RCC 7860 (cell line): ENCODE measurements around the gene CASKIN2.
A peak's percentile ranks its signal among the peaks of the same experiment; 100 is the strongest.
"Not testable (repeated sequence)": the region's sequence is repeated elsewhere in the genome, so short reads cannot be mapped to it uniquely, and the experiment has no call there.

Experiments
- DNase-seq: peaks from one replicate; pipeline ENCODE4 v3.0.0-alpha.2; 2015; ENCODE audit warnings: low spot score
- FAIRE-seq: peaks from 2 replicates; lab custom pipeline; 2012; peaks lifted over from hg19 to GRCh38; lab: Jason Lieb, UNC

Gene CASKIN2

DNA sequence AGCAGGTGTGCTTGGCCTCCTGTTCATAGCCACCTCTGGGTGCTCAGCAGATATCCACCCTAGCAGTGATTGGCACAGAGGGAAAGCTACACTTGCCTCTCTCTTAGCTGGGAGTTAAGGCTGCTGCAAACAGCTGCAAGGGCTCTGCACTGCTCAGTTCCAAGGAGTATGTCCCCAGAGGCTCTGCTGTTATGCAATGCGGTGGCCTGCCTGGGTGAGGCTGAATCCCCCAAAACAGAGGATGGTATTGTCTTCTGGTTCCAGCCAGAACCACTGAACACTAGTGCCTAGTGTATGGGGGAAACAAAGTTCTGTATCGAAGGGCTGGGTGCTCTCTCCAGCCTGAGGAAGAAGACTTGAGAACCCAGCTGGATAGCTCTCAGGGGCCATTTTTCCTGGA is 42.1 kb downstream of the CASKIN2 start:
- DNase-seq: no peak
- FAIRE-seq: no peak

DNA sequence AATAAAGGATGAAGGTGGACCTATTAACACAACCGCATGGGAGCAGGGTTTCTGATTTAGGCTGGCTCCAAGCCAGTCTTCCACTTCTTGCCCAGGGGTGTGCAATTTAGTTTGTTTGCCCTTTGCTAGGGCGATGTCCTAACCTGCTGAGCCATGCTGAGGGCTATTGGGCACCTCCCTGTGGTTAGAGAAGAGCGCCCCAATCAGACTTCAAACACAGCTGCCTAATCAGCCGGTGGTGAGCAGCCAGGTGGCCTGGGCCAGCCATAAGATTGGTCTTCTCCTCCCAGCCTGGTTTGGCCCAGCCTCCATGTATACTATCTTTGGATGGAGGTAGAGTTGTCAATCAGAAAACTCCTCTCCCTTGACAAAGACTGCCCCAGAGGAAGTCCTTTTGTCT is 43.2 kb downstream of the CASKIN2 start:
- no peak for DNase-seq
- FAIRE-seq: no peak

DNA sequence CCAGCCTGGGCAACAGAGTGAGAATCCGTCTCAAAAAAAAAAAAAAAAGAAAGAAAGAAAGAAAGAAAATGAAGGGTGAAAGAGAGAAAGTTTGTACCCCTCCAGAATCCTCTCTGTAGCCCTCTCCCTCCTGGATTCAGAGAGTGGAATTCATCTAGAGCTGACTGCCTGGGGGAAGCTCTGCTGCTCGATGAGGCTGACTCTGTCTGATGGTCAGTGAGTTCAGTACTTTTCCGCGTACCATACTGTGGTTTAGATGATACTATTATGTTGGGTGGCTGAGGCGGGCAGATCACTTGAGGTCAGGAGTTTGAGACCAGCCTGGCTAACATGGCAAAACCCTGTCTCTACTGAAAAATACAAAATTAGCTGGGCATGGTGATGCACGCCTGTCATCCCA is 44.1 kb downstream of the CASKIN2 start:
- no peak for FAIRE-seq
- DNase-seq: no peak

DNA sequence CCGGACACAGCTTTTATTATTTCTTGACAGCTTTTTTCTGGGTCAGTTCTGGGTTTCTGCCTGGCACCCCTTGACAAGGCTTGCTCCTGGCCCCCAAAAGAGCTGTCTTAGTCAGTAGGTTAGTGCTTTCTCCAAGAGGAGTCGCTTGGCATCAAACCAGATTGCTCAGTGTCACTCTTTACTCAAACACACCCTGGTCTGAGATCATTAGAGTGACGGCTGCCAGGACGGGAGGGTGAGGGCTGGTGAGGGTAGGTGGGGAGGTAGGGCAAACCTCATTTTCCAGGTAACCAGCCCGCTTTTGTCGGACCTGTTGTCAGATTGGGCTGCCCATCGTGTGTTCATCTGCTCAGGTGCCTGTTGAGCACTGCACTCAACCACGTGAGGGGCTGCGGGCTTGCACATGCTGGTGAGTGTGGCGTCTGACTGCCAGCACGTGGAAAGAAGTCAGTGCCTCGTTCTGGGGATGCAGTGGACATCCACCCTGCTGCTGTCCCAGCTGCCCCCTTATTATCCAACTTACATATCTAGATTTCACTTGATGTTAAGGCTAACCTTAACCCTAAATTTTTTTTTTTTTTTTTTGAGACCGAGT is 46.5 kb downstream of the CASKIN2 start:
- FAIRE-seq: no peak

DNA sequence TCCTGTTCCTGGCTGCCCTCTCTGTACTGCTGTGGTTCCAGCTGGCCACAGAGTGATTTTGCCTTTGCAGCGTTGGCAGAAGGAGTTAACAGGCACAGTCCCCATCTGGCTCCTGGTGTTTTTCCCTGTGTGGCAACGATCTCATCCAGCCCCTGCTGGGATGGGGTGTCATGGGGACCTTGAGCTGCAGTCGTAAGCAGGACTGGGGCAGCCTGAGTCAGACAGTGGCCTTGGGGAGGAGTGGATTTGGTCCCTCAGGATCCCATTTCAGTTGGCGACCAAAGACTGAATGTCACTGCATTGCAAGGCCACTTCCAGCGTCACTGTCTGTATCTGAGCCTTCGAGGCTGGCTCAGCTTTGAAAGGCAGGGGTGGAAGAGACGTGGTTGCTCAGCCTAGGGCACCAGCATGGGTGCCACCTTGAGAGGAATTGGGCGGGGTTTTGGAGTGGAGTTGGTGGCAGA is 47.0 kb downstream of the CASKIN2 start:
- DNase-seq (no peak), FAIRE-seq (no peak)

More for the DNA sequence above, 46.5 kb downstream of the CASKIN2 start:
- DNase-seq: no peak

DNA sequence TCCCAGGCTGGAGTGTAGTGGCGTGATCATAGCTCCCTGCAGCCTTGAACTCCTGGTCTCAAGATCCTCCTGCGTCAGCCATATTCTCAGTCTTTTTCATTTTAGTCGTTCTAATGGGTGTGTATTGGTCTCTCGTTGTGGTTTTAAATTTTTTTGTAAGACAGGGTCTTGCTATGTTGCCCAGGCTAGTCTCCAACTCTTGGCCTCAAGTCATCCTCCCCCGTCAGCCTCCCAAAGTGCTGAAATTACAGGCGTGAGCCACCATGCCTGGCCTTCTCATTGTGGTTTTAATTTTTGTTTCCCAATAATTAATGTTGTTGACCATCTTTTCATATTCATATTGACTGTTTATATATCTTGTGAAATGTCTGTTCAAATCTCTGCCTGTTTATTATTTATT is 50.3 kb downstream of the CASKIN2 start:
- DNase-seq: no peak
- no peak for FAIRE-seq

DNA sequence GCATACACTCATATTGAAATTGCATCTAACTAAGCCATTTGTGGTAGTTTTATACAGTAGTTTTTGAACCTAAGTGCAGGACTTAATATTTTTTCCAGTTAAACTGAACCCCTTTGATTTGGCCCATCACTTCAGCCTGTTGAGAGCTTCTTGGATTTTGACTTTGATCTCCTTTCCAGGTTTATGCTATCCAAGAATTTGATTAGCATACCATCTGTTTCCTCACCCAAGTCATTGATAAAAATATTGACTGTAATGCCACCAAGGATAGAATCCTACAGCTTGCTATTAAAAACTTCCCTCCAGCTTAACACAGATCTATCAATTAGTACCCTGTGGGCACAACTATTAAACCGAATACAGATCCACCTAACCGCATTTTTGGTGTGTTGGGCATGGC is 51.7 kb downstream of the CASKIN2 start:
- no peak for DNase-seq
- no peak for FAIRE-seq

DNA sequence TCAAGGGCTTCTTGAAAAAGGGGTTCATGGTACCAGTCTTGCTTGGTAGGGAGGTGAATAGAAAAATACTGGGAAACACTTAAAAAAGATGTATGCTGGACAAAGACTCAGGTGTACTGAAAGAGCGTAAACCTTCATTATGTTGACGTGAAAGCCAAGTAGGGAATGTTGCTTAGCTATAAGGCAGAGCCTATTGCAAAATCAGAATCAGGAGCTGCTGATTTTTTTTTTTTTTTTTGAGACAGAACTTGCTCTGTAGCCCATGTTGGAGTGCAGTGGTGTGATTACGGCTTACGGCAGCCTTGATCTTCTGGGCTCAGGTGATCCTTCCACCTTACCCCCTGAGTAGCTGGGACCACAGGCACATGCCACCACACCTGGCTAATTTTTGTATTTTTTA is 55.0 kb downstream of the CASKIN2 start:
- DNase-seq (no peak), FAIRE-seq (no peak)

DNA sequence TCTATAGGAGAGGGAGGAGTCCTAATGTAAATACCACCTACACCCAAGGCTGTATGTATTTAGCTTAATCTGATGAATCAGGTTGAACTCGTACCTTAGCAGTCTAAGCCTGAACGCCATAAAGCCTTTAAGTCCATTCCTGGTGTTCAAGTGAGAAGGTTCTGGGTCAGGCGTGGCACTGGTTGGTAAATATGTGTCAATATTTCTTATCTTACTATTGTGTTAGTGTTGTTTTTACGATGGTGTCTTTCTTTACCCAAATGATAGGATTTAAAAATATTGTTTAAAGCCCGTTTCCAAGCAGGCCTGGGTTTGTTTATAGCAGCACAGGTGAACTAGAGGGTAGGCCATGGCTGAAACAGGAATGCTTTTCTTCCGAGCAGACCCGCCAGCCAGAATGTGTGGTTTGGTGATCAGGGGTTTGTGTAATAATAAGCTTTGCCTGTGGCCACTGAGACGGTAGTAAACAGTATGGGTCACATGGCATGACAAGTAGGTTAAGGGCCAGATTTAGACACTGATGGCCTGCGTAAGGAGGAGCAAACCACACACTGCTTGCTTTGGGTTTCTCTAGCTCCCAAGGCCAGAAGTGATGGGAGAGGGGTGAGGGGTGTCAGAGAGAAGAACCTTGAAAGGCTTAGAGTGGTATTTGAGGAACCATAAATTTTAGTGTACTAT is 55.6 kb downstream of the CASKIN2 start:
- DNase-seq (no peak), FAIRE-seq (no peak)

DNA sequence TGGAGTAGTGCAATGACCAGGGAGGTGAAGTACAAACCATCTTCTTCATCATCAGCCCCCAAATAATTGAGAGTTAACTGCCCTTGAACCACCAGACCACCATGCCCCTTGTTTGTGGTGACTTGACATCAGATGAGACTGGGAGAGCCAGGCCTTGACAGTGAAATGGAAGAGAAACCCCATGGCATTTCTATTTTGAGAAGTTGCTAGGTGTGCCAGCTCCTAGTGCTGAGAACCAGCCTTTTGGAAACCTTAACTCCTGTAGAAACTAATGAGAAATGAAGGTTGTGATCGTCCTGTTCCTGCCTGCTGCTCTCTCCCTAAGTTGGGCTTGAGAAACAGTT is 56.1 kb downstream of the CASKIN2 start:
- no peak for DNase-seq
- no peak for FAIRE-seq

DNA sequence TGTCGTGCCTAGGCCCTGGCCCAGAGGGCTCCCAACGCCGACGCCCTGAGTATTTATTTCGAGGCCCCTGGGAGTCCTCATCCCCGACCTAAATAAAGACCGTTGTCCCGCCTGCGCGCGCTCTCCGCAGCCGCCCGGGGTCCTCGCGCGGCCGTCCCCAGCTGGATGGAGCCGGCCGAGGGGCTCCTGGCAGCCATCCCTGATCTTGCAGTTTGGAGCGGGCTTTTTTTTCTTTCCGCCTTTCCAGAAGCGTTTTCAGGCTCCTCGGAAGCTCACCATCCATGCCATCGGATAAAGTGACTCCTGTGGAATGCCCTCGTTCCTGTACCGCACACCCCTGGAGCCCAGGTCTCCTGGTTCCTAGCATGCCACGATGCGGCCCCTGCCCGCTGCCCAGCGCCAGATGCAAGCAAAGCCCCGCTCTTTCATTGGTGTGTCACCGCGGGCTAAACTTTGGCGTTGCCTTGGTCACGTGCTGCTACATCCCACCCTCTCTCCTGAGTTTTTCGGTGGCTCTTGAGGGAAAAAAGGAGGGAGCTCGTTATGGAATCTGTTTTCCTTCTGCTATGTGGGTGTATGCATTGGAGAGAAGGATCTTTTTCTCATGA is 58.2 kb downstream of the CASKIN2 start:
- FAIRE-seq: no peak
- no peak for DNase-seq

DNA sequence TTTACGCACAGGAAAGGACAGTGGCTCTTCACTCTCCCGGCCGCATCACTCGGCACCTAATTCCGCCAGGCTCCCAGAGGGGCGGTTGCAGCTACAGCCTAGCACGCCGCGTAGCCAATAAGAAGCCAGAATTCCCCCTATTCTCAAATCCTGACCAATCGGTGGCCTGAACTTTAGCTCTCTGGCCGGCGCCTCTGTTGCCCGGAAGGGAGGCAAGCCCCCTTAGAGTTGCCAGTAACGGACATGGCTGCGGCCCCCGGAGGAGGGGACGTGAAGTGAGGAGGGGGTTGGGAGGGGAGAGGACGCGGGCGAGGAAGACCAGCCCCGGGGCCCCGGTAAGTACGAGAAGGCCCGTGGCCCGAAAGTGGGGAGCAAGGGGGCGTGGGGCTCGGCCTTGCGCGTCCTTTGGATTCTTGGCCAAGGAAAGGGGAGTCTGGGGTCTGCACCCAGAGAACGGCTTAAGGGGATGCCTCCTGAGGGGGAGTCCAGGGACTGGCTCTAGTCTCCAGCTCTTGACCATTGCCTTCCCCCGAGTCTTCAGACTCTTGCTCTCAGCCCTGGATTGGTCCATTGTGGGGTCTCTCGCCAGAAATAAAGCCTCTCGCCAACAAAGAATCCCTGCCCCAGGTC is 58.8 kb downstream of the CASKIN2 start, which contains the start of gene TMEM94:
Gene TMEM94 (plus strand): TSS at position 219 of the 630 bp plus-strand sequence. CDS start 15,271 bp downstream, outside the sequence.
- FAIRE-seq: peak; percentile 80

DNA sequence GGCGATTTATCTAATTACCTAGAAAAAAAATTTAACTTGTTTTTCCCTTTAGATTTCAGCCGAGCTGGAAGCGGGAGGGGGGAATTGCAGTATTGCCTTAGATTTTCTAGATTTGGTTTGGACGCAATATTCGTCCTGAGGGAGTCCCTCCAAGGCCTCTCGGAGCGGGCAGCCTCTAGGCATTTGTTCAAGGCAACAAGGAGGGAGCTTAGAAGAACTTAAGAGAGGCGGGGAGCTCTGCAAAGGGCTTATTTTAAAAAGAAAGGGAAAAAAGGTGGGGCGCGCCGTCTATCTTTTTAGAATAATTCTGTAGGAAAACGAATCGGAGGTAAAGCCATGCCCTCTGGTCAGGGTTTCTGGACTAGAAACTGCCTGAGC is 59.3 kb downstream of the CASKIN2 start:
- no peak for DNase-seq
- no peak for FAIRE-seq

More for the DNA sequence above, 58.8 kb downstream of the CASKIN2 start, which contains the start of gene TMEM94:
- DNase-seq: peak; percentile 96

DNA sequence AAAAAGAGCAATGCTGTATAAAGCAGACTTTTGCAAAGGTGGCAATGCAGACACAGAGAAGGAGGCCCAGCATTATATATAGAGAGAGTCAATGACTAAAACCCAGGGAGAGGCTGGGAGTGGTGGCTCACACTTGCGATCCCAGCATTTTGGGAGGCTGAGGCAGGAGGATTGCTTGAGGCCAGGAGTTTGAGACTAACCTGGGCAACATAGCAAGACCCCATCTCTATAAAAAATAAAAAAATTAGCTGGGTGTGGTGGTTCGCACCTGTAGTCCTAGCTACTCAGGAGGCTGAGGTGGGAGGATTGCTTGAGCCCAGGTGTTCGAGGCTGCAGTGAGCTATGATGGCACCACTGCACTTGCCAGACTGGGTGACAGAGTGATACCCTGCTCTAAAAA is 60.7 kb downstream of the CASKIN2 start:
- FAIRE-seq, DNase-seq: not testable (repeated sequence)

DNA sequence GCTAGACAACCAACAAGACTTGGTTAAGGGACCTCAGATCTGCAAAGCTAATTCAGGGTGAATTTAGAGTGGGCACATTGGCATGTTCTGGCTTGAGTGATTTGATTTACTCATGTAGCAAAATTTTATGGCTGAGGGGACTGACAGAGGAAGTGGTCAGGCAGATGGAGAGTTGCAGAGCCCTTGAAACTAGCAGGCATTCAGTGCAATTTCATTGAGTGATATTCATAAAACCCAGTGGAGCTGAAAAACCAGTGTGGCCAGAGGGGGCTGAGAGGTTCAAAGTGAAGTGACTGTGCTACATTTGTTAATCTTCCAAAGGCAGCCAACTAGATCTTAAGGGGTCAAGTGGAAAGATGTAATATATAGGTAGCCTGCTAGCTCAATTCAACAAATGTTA is 61.1 kb downstream of the CASKIN2 start:
- peak; percentile 91 for FAIRE-seq
- DNase-seq: peak; percentile 91

DNA sequence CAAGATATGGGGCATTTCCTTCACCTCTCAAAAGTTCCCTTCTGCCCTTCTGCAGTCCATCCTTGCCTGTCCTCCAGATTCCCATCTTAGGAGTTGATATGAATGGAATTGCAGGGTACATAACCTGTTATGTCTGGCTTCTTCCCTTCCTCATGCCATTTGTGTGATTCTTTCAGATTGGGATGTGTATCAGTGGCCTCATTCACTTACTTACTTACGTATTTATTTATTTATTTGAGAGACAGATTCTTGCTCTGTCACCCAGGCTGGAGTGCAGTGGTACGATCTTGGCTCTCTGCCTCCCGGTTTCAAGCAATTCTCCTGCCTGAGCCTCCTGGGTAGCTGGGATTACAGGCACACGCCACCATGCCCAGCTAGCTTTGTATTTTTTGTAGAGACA is 65.1 kb downstream of the CASKIN2 start:
- FAIRE-seq (no peak), DNase-seq (no peak)
